ENCODE results near the gene IRF2BPL. TPM values are rescaled to one million over a fixed set of nuclear protein-coding genes. Genes with fewer than 3 reads are reported as not detected.

Gene IRF2BPL
- total and polyA plus RNA-seq, 4 experiments from 2014 or later = 1.2 to 37.7 (median 20.2) TPM

DNA sequence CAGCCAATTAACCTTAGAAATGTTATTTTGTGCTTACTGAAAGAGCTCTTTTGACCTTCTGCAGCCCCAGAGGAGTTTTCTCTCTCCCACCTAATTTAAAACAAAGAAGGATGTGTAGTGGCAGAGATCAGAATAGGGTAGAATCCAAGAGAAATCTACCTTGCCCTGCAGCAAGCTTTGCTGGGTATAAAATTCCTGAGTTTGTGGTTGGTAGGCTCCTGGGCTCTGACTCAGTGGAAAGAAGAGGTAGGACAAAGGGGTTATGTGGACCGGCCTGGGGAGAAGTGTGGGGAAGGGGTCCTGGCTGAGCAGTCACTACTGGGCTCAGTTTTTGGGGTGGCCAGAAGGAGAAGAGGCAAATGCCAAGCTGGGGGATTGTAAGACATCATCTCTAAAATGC lies 46.8 kb downstream of the IRF2BPL start:
- POLR2A ChIA-PET (ENCODE audit: partially characterized antibody) = interaction anchor here (1.0 kb wide), 1 partner anchor 20 kb away, joined by 3 read pairs; no protein-coding TSS in a partner anchor
- intact Hi-C loops (cut with micrococcal nuclease) = no loop called here
- Histone ChIP-seq H3K36me3 (ENCODE audit: insufficient read depth, low read length) (no peaks in the 10 kb centered on the region), H3K9me3 (ENCODE audit: control insufficient read depth in 1 of 2, low read length in 2 of 2) (no peaks in the 10 kb centered on the region), H3K4me1 (ENCODE audit: insufficient read depth, low read length) (peaks cover 20% of the 10 kb centered on the region), H3K27ac (ENCODE audit: low read depth, low read length) (no peak overlapping the region), H3K27me3 (ENCODE audit: insufficient read depth, low read length) (no peaks in the 10 kb centered on the region), H3K4me3 (ENCODE audit: low read length in 2 of 2) (no peak overlapping the region)
- peaks cover 14 to 26% (median 17%) of the 10 kb centered on the region in 4 donors for H3K4me1 Mint-ChIP-seq
- H3K4me3 Mint-ChIP-seq = no peak overlapping the region
- DNase-seq = no peak
- peaks cover 0 to 6% of the 10 kb centered on the region in 2 donors for H3K36me3 Mint-ChIP-seq
- H3K27ac Mint-ChIP-seq = peak overlapping the region in 2 of 7 donors; percentile 9 to 38
- CTCF ChIA-PET (ENCODE audit: partially characterized antibody) = interaction anchor here (1.6 to 1.7 kb wide), 3 partner anchors 20 to 106 kb away, joined by 4 to 5 read pairs (median 4); no protein-coding TSS in a partner anchor
- no peaks in the 10 kb centered on the region for H3K27me3 Mint-ChIP-seq
- H3K9me3 Mint-ChIP-seq = peaks cover 0 to 9% (median 5%) of the 10 kb centered on the region in 8 donors

DNA sequence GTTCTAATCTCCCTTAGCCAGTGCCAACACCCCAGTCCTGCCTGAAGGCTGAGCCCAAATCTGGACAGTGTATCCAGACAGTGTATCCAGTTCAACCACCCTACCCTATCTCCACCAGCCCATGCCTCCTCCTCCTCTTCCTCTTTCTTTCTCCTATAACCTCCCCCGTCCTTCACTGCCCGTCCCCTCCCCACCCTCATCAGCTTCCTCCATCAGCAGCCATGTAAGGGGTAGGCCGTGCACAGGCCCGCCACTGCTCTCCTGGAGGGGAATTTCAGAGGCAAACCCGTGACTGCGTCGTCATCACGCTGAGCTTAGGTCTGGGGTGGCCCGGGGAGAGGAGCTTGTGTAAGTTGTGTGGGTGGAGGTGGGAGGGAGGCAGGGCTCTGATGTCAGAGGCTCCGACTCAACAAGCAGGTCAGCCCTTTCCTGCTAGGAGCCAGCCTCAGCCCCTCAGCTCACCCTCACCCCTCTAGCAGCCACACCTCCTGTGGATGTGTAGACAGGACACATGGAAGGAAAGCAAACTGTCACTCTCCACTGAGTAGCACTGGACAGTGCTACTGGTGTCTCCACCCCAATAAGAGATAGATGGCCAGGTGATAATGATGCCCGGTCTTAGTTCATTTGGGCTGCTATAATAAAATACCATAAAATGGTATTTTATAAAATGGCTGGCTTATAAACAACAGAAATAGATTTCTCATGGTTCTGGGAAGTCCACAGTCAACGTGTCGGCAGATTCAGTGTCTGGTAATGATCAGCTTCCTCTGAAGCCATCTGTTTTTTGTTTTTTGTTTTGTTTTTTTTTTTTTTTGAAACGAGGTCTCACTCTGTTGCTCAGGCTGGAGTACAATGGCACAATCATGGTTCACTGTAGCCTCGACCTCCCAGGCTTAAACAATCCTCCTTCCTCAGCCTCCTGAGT lies 50.5 kb downstream of the IRF2BPL start:
- H3K4me3 ChIP-seq (ENCODE audit: low read length in 2 of 2) = no peak overlapping the region
- ChIA-PET POLR2A (ENCODE audit: partially characterized antibody) (interaction anchor here (0.6 to 3.1 kb wide), 6 partner anchors 9 to 63 kb away, joined by 3 to 13 read pairs (median 7); no protein-coding TSS in a partner anchor), CTCF (ENCODE audit: partially characterized antibody) (interaction anchor here (0.9 to 2.1 kb wide), 7 partner anchors 9 to 75 kb away, joined by 3 to 10 read pairs (median 3); no protein-coding TSS in a partner anchor)
- Mint-ChIP-seq H3K27me3 (no peaks in the 10 kb centered on the region), H3K4me1 (peaks cover 10 to 13% (median 11%) of the 10 kb centered on the region in 4 donors), H3K36me3 (peaks cover 0 to 6% of the 10 kb centered on the region in 2 donors), H3K9me3 (peaks cover 0 to 9% (median 5%) of the 10 kb centered on the region in 8 donors), H3K27ac (peak overlapping the region; percentile 79 to 94 (median 93)), H3K4me3 (peak overlapping the region in 7 of 8 donors; percentile 4 to 75 (median 43))
- H3K27ac ChIP-seq (ENCODE audit: low read depth, low read length) = peak overlapping the region; percentile 54
- no peaks in the 10 kb centered on the region for H3K27me3 ChIP-seq (ENCODE audit: insufficient read depth, low read length)
- H3K4me1 ChIP-seq (ENCODE audit: insufficient read depth, low read length) = peaks cover 18% of the 10 kb centered on the region
- H3K9me3 ChIP-seq (ENCODE audit: control insufficient read depth in 1 of 2, low read length in 2 of 2) = no peaks in the 10 kb centered on the region
- intact Hi-C loops (cut with micrococcal nuclease) = loop anchor here (1.0 kb wide), 1 partner anchor 16 kb away; no protein-coding TSS in a partner anchor
- H3K36me3 ChIP-seq (ENCODE audit: insufficient read depth, low read length) = no peaks in the 10 kb centered on the region
- peak; percentile 67 to 97 (median 74) for DNase-seq

DNA sequence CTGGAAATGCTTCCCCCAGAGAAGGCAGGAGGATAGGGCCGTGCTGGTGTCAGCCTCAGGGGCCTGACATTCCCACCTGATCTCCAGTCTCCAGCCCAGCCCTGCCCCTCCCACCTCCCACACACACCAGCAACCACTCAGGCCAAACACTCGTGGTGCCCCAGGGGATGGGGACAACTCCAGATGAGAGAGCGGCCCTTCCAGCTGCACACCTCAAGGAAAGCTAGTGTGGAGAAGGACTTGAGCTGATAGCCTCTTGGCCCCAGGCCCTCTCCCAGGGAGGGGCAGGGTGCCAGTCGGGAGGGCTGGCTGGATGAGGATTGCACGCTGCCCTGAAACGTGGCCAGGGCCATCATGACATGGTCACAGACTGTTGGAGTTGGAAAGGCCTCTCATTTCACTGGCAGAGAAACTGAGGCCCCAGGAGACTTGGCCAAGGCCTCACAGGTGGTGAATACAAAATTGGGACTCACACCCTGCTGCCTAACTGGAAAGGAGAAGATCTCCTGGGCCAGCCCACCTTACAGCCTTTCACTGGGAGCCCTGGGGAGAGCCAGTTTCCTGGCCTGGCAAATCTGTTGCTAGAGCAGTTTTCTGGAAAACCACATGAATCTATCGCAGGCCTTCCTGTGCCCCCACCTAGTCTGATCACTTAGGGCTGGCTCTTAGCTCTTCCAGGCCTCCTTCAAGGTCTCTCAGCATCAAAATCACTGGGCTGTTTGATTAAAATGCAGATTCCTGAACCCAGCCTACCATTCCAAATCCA lies 52.1 kb downstream of the IRF2BPL start:
- no peak overlapping the region for H3K4me3 ChIP-seq (ENCODE audit: low read length in 2 of 2)
- no peaks in the 10 kb centered on the region for H3K27me3 Mint-ChIP-seq
- POLR2A ChIA-PET (ENCODE audit: partially characterized antibody) = interaction anchor here (1.3 to 3.1 kb wide), 2 partner anchors 21 to 51 kb away, joined by 4 to 13 read pairs; no protein-coding TSS in a partner anchor
- peaks cover 10 to 13% (median 12%) of the 10 kb centered on the region in 4 donors for H3K4me1 Mint-ChIP-seq
- H3K4me1 ChIP-seq (ENCODE audit: insufficient read depth, low read length) = peaks cover 18% of the 10 kb centered on the region
- peaks cover 0 to 3% (median 2%) of the 10 kb centered on the region in 8 donors for H3K9me3 Mint-ChIP-seq
- no peak for DNase-seq
- H3K4me3 Mint-ChIP-seq = no peak overlapping the region
- H3K27ac Mint-ChIP-seq = peak overlapping the region; percentile 24 to 94 (median 74)
- no peaks in the 10 kb centered on the region for H3K36me3 Mint-ChIP-seq
- no peak overlapping the region for H3K27ac ChIP-seq (ENCODE audit: low read depth, low read length)
- intact Hi-C loops (cut with micrococcal nuclease) = no loop called here
- CTCF ChIA-PET (ENCODE audit: partially characterized antibody) = interaction anchor here (1.5 kb wide), 1 partner anchor 77 kb away, joined by 6 read pairs; no protein-coding TSS in a partner anchor
- no peaks in the 10 kb centered on the region for H3K36me3 ChIP-seq (ENCODE audit: insufficient read depth, low read length)
- H3K9me3 ChIP-seq (ENCODE audit: control insufficient read depth in 1 of 2, low read length in 2 of 2) = no peaks in the 10 kb centered on the region
- no peaks in the 10 kb centered on the region for H3K27me3 ChIP-seq (ENCODE audit: insufficient read depth, low read length)

DNA sequence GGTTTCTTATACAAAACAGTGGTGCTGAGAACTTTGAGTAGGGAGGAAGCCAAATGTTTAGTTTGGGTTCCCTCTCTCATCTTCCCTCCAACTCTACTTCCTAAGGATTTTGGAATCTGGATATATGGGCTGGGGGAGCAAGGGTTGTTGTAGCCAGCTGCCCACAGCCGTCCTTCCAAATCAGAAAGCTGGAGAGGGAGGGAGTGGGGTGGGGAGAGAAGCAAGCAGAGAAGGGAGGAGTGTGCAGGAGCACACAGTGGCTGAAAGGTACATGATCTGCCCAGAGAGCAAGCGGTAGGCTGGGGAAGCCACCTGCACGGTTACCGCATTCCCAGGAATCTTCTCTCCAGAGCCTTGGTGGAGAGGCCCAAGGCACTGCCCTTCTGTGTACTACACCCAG lies 52.7 kb downstream of the IRF2BPL start:
- H3K4me1 ChIP-seq (ENCODE audit: insufficient read depth, low read length) = peaks cover 18% of the 10 kb centered on the region
- no peak overlapping the region for H3K4me3 ChIP-seq (ENCODE audit: low read length in 2 of 2)
- no peak for DNase-seq
- Mint-ChIP-seq H3K27ac (no peak overlapping the region), H3K27me3 (no peaks in the 10 kb centered on the region), H3K4me3 (no peak overlapping the region), H3K9me3 (no peaks in the 10 kb centered on the region), H3K4me1 (peaks cover 10 to 13% (median 12%) of the 10 kb centered on the region in 4 donors), H3K36me3 (no peaks in the 10 kb centered on the region)
- ChIA-PET POLR2A (ENCODE audit: partially characterized antibody) (no interaction called here), CTCF (ENCODE audit: partially characterized antibody) (no interaction called here)
- no peaks in the 10 kb centered on the region for H3K9me3 ChIP-seq (ENCODE audit: control insufficient read depth in 1 of 2, low read length in 2 of 2)
- intact Hi-C loops (cut with micrococcal nuclease) = no loop called here
- no peaks in the 10 kb centered on the region for H3K27me3 ChIP-seq (ENCODE audit: insufficient read depth, low read length)
- H3K36me3 ChIP-seq (ENCODE audit: insufficient read depth, low read length) = no peaks in the 10 kb centered on the region
- no peak overlapping the region for H3K27ac ChIP-seq (ENCODE audit: low read depth, low read length)

DNA sequence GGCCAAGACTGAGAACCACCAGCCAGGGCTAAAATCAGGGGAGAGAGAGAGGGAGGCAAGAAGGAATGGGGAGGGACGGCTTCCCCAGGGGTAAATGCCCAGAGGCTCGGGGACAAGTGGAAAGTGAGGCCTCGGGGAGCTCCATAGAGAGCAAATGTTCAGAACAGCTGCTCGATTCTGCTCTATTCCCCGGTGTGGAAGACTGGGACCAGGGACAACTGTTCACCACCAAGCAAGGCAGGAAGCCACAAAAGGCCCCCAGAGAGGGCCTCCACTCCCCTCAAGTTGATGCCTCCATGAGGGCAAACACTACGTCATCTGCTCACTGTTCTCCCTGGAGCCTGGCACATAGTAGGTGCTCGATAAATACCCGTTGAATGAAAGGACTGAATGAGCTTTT lies 53.5 kb downstream of the IRF2BPL start:
- Mint-ChIP-seq H3K36me3 (no peaks in the 10 kb centered on the region), H3K4me1 (peaks cover 10 to 13% (median 12%) of the 10 kb centered on the region in 4 donors), H3K27ac (peak overlapping the region in 1 of 7 donors; percentile 47), H3K27me3 (no peaks in the 10 kb centered on the region), H3K4me3 (no peak overlapping the region), H3K9me3 (no peaks in the 10 kb centered on the region)
- Histone ChIP-seq H3K27me3 (ENCODE audit: insufficient read depth, low read length) (no peaks in the 10 kb centered on the region), H3K4me1 (ENCODE audit: insufficient read depth, low read length) (peaks cover 18% of the 10 kb centered on the region), H3K27ac (ENCODE audit: low read depth, low read length) (no peak overlapping the region), H3K36me3 (ENCODE audit: insufficient read depth, low read length) (no peaks in the 10 kb centered on the region), H3K4me3 (ENCODE audit: low read length in 2 of 2) (no peak overlapping the region), H3K9me3 (ENCODE audit: control insufficient read depth in 1 of 2, low read length in 2 of 2) (no peaks in the 10 kb centered on the region)
- CTCF ChIA-PET (ENCODE audit: partially characterized antibody) = interaction anchor here (1.2 to 1.6 kb wide), 2 partner anchors 14 to 62 kb away, joined by 3 to 4 read pairs; no protein-coding TSS in a partner anchor
- POLR2A ChIA-PET (ENCODE audit: partially characterized antibody) = no interaction called here
- intact Hi-C loops (cut with micrococcal nuclease) = no loop called here
- no peak for DNase-seq

All from CD4-positive, alpha-beta memory T cell (primary cell).